Testis (tissue), 2 donors: ENCODE data around the gene TRIP4.

Experiments used
- POLR2A ChIP-seq: fragments of 450-650 bp; IDR thresholded peaks from one replicate; pipeline ENCODE4 v1.6.1; 2017; ENCODE audit warnings: antibody characterized with exemption, mild to moderate bottlenecking, moderate library complexity
- TF ChIP-seq, protein P1 (sequence below), 3 experiments: fragments of 450-650 bp in 2 of 3; fragments of 200-600 bp in 1 of 3; sonication (generic) in 1 of 3; IDR thresholded peaks; one replicate each; pipeline ENCODE4 v1.5.1; 2016 to 2019; ENCODE audit warnings: antibody characterized with exemption in 3 of 3, mild to moderate bottlenecking in 2 of 3, moderate library complexity in 1 of 3

GRCh38 chr15:64422697-64423096, 35.1 kb downstream of the TRIP4 start:
- TF ChIP-seq, protein P1, sequence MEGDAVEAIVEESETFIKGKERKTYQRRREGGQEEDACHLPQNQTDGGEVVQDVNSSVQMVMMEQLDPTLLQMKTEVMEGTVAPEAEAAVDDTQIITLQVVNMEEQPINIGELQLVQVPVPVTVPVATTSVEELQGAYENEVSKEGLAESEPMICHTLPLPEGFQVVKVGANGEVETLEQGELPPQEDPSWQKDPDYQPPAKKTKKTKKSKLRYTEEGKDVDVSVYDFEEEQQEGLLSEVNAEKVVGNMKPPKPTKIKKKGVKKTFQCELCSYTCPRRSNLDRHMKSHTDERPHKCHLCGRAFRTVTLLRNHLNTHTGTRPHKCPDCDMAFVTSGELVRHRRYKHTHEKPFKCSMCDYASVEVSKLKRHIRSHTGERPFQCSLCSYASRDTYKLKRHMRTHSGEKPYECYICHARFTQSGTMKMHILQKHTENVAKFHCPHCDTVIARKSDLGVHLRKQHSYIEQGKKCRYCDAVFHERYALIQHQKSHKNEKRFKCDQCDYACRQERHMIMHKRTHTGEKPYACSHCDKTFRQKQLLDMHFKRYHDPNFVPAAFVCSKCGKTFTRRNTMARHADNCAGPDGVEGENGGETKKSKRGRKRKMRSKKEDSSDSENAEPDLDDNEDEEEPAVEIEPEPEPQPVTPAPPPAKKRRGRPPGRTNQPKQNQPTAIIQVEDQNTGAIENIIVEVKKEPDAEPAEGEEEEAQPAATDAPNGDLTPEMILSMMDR (IDR thresholded peaks at IDR 0.05): no peak
- no peak for TF ChIP-seq POLR2A
